PFSK-1 (cell line): Measurements from ENCODE around the gene SASH1.

Experiments used
- FOXP2 ChIP-seq: optimal IDR thresholded peaks from 2 replicates; pipeline ENCODE3; 2011; ENCODE audit warnings: borderline replicate concordance, control low read depth, inconsistent platforms; ENCODE audit not compliant: insufficient read depth; ENCODE audit errors: extremely low read length, extremely low read depth
- POLR2AphosphoS5 ChIP-seq: IDR thresholded peaks from 2 replicates; pipeline ENCODE4 v1.6.1; 2012; ENCODE audit warnings: low read depth, mild to moderate bottlenecking, control low read depth, low read length, moderate library complexity
- SIN3A ChIP-seq: IDR thresholded peaks from 2 replicates; pipeline ENCODE4 v1.6.1; 2012; ENCODE audit warnings: mild to moderate bottlenecking, low read length, moderate library complexity, borderline replicate concordance; ENCODE audit not compliant: insufficient read depth
- TAF1 ChIP-seq: IDR thresholded peaks from 2 replicates; pipeline ENCODE4 v1.6.1; 2012; ENCODE audit warnings: low read length, control low read depth, borderline replicate concordance; ENCODE audit not compliant: insufficient read depth
- TF ChIP-seq, protein P1 (sequence below), 2 experiments: IDR thresholded peaks; 2 replicates each; pipeline versions ENCODE4 v1.6.1 to v1.8.0; 2011 to 2012; ENCODE audit warnings: low read depth in 2 of 2, low read length in 2 of 2, control low read depth in 1 of 2, inconsistent platforms in 1 of 2, mild to moderate bottlenecking in 1 of 2, moderate library complexity in 1 of 2; ENCODE audit not compliant: insufficient read depth in 1 of 2

SASH1 gene

DNA sequence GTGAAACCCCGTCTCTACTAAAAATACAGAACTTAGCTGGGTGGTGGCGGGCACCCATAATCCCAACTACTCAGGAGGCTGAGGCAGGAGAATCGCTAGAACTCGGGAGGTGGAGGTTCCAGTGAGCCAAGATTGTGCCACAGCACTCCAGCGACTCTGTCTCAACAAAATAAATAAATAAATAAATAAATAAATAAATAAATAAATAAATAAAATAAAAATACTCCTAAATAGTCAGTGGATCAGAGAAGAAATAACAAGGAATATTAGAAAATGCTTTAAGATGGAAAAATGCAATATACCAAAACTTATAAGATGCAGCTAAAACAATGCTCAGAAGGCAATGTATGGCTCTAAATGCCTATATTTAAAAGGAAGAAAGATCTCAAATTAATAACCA, 39.0 kb upstream of the SASH1 start:
- no peak for TF ChIP-seq FOXP2
- TF ChIP-seq TAF1: no peak

DNA sequence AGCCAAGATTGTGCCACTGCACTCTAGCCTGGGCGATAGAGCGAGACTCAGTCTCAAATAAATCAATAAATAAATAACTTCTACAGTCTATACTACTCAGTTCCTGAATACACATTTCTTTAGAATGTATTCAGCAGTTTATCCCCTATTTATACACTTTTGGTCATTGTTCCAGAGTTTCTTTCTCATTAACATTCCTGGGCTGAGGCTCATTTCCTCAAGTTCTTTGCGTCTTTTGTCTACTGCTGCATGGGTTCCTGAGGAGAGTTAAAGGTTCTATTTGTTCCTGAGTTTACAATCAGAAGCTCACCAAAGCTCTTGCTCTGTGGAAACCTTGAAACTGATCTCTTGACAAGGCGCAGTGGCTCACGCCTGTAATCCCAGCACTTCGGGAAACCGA, 37.7 kb upstream of the SASH1 start:
- TF ChIP-seq POLR2AphosphoS5: no peak
- TF ChIP-seq TAF1: no peak
- TF ChIP-seq FOXP2: no peak
- TF ChIP-seq, protein P1, sequence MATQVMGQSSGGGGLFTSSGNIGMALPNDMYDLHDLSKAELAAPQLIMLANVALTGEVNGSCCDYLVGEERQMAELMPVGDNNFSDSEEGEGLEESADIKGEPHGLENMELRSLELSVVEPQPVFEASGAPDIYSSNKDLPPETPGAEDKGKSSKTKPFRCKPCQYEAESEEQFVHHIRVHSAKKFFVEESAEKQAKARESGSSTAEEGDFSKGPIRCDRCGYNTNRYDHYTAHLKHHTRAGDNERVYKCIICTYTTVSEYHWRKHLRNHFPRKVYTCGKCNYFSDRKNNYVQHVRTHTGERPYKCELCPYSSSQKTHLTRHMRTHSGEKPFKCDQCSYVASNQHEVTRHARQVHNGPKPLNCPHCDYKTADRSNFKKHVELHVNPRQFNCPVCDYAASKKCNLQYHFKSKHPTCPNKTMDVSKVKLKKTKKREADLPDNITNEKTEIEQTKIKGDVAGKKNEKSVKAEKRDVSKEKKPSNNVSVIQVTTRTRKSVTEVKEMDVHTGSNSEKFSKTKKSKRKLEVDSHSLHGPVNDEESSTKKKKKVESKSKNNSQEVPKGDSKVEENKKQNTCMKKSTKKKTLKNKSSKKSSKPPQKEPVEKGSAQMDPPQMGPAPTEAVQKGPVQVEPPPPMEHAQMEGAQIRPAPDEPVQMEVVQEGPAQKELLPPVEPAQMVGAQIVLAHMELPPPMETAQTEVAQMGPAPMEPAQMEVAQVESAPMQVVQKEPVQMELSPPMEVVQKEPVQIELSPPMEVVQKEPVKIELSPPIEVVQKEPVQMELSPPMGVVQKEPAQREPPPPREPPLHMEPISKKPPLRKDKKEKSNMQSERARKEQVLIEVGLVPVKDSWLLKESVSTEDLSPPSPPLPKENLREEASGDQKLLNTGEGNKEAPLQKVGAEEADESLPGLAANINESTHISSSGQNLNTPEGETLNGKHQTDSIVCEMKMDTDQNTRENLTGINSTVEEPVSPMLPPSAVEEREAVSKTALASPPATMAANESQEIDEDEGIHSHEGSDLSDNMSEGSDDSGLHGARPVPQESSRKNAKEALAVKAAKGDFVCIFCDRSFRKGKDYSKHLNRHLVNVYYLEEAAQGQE (IDR thresholded peaks at IDR 0.05; ENCODE audit: insufficient read depth in 1 of 2, low read depth in 2 of 2, low read length in 2 of 2): no peak
- TF ChIP-seq SIN3A: no peak

DNA sequence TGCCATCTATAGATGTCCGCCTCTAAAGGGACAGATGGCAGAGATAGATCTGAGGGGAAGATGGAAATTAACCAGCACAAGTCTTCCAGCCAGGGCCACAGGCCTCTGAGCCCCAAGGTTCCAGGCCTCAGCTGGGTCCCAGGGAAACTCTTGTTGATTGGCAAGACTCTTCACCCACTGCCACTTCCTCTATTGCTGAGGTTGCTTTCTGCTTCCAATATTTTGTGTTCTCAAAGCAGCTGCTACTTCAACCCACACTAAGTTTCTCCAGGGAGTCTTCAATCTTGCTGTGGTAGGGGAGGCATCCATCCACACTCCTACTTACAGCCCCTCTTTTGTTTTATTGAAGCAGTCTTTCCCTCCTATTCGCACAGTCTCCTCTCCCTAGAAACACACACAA, 36.4 kb upstream of the SASH1 start:
- TF ChIP-seq FOXP2 (no peak), POLR2AphosphoS5 (no peak), TAF1 (no peak), SIN3A (no peak)
- TF ChIP-seq, protein P1 (IDR thresholded peaks at IDR 0.05; ENCODE audit: insufficient read depth in 1 of 2, low read depth in 2 of 2, low read length in 2 of 2): no peak

DNA sequence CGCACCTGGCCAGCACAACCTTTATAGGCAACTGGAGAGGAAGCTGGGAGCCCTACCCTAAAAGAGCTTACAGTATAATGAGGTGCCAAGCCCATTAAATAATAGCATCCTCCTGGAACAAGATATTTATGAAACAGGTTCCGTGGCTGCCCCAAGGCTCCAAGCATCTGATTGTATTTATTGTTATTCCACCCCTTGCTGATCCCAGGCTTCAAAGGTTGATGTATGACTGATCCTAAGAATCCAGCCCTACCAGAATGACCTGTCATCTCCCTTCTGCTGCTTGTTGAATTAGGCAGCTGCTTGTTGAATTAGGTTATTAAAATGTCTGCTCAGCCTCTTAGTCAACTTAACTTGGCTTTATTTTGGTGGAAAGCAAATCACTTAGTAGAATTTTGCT, 35.2 kb upstream of the SASH1 start:
- no peak for TF ChIP-seq SIN3A
- no peak for TF ChIP-seq FOXP2
- TF ChIP-seq POLR2AphosphoS5: no peak

DNA sequence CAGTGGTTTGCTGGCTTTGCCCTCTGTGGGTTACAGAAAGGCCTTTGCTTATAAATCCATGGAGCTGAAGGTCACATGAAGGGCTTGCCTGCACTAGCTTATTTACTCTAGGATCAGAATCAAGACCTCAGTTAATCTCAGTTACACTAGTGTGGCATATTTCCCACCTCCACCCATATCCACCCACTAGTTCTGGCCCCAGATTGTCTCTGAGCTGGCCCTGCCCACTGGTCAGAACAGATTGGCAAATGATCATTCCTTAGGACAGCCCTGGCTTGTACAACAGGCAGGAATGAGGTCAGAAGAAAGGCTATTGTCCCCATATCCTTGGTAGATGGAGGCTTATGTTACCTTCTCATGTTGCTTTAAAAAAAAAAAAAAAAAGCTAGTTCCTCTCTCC, 33.3 kb upstream of the SASH1 start:
- TF ChIP-seq POLR2AphosphoS5 (no peak), SIN3A (no peak), TAF1 (no peak), FOXP2 (no peak)
- TF ChIP-seq, protein P1 (IDR thresholded peaks at IDR 0.05; ENCODE audit: insufficient read depth in 1 of 2, low read depth in 2 of 2, low read length in 2 of 2): no peak

DNA sequence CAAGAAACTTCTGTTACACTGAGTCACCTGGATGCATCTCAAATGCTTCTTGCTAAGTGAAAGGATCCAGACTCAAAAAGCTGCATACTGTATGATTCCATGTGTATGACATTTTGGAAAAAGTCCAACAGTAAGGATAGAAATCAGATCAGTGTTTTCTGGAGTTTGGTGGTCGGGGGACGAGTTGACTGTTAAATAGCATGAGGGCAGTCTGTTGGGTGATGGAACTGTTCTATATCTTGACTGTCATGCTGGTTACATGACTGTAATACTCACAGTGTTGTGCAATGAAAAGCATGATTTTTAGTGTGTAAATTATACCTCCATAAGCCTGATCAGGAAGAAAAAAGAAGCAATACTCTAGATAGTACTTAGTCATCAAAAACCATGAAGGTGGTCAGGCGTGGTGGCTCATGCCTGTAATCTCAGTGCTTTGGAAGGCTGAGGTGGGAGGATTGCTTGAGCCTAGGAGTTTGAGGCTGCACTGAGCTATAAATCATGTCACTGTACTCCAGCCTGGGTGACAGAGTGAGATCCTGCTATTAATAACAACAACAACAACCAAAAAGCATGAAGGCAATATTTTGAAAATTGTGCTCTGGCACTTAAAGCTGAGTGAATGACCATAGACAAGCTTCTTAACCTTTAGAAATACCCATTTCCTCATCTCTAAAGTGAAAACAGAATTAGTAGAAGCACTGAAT, 30.5 kb upstream of the SASH1 start:
- TF ChIP-seq TAF1 (no peak), SIN3A (no peak), FOXP2 (no peak), POLR2AphosphoS5 (no peak)
- TF ChIP-seq, protein P1 (IDR thresholded peaks at IDR 0.05; ENCODE audit: insufficient read depth in 1 of 2, low read depth in 2 of 2, low read length in 2 of 2): no peak
